ENCODE results near the gene ZCCHC14. TPM values are rescaled to one million over a fixed set of nuclear protein-coding genes. Genes with fewer than 3 reads are reported as not detected.

The ZCCHC14 gene
- total and polyA plus RNA-seq, 2 of the 13 experiments (the other 11 are each of a cell fraction or from before 2014, with no cell fraction given): 12.4 to 12.5 TPM

GRCh38 chr16:87384162-87384874, 108.5 kb downstream of the ZCCHC14 start:
- in situ Hi-C loops (cut with HindIII; ENCODE audit: extremely low pct_ligation_motif_present, low pct_unique_long_range_greater_than_20kb): loop anchor here (25.0 kb wide), 1 partner anchor 478 kb away; the partner anchor contains the start of gene SLC7A5
- peak; percentile 35 for ATAC-seq
- Histone ChIP-seq H3K9ac (ENCODE audit: insufficient read depth, low read depth, low read length) (peak overlapping the region; percentile 100), H3K4me3 (replicated peaks in 1 of 3; ENCODE audit: insufficient read depth in 1 of 3, low read depth in 2 of 3, low read length in 3 of 3) (peak overlapping the region; percentile 78 to 100 (median 96)), H3K4me2 (ENCODE audit: low read depth, low read length) (peak overlapping the region; percentile 84), H4K20me1 (ENCODE audit: insufficient read depth, low read length) (peaks cover 28% of the 10 kb centered on the region), H3K4me1 (ENCODE audit: insufficient read depth, low read length) (peaks cover 54% of the 10 kb centered on the region), H3K36me3 (replicated peaks in 1 of 2; ENCODE audit: control insufficient read depth in 1 of 2, insufficient read depth in 2 of 2, low read length in 2 of 2) (peaks cover 0 to 6% of the 10 kb centered on the region in 2 experiments; a peak in 1 of 5 replicates), H3K79me2 (ENCODE audit: insufficient read depth, low read length) (peaks cover 43% of the 10 kb centered on the region), H3K27ac (ENCODE audit: extremely low read length, insufficient read depth, low read length) (peak overlapping the region; percentile 100), H2AFZ (ENCODE audit: low read length) (no peak overlapping the region), H3K27me3 (ENCODE audit: control insufficient read depth in 1 of 2, insufficient read depth in 2 of 2, low read length in 2 of 2) (no peaks in the 10 kb centered on the region; a peak in 1 of 5 replicates), H3K9me3 (ENCODE audit: low read length) (no peaks in the 10 kb centered on the region)
- DNase-seq (ENCODE audit: low spot score): no peak
- no peak for FAIRE-seq
- intact Hi-C loops (cut with micrococcal nuclease; ENCODE audit: unreplicated experiment): loop anchor here (2.0 to 10.0 kb wide), 3 partner anchors 68 to 470 kb away; partner anchors contain the start of gene C16orf95
- BruUV-seq (replicated peaks): no TSS peak
- ChIA-PET CTCF (ENCODE audit: low intra/inter-chr PET ratio, low total read pairs) (no interaction called here), POLR2A (interaction anchor here (0.7 to 14.0 kb wide), 20 partner anchors 10 to 1104 kb away, joined by 3 to 265 read pairs (median 6); partner anchors contain the start of genes C16orf95 and MAP1LC3B)
- under 1% methylated on average over 30 of the region's 64 CpGs for WGBS (ENCODE audit: low lambda C conversion rate)
- no peak for TF ChIP-seq HOXA7 (CRISPR knock-in tag; IDR thresholded peaks at IDR 0.05)
- peak; percentile 90 for TF ChIP-seq ZNF543 (CRISPR knock-in tag; IDR thresholded peaks at IDR 0.05)
- TF ChIP-seq HMG20B (CRISPR knock-in tag; conservative IDR thresholded peaks at IDR 0.05): no peak
- no peak for TF ChIP-seq IRF9 (CRISPR knock-in tag; IDR thresholded peaks at IDR 0.05; ENCODE audit: borderline replicate concordance)
- TF ChIP-seq, protein P1, sequence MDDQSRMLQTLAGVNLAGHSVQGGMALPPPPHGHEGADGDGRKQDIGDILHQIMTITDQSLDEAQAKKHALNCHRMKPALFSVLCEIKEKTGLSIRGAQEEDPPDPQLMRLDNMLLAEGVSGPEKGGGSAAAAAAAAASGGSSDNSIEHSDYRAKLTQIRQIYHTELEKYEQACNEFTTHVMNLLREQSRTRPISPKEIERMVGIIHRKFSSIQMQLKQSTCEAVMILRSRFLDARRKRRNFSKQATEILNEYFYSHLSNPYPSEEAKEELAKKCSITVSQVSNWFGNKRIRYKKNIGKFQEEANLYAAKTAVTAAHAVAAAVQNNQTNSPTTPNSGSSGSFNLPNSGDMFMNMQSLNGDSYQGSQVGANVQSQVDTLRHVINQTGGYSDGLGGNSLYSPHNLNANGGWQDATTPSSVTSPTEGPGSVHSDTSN (CRISPR knock-in tag; IDR thresholded peaks at IDR 0.05; ENCODE audit: borderline replicate concordance): no peak
- TF ChIP-seq ZNF724P (CRISPR knock-in tag; IDR thresholded peaks at IDR 0.05; ENCODE audit: borderline replicate concordance): peak; percentile 89
- no peak for TF ChIP-seq ZBTB1 (CRISPR knock-in tag; IDR thresholded peaks at IDR 0.05; ENCODE audit: borderline replicate concordance)
- no peak for TF ChIP-seq FOXP4 (CRISPR knock-in tag; IDR thresholded peaks at IDR 0.05)
- no peak for TF ChIP-seq SKI (IDR thresholded peaks at IDR 0.05; ENCODE audit: partially characterized antibody)
- no peak; the same call in none of the 2 replicates for TF ChIP-seq GATAD2A (CRISPR knock-in tag; IDR thresholded peaks at IDR 0.05)
- TF ChIP-seq ZMAT5 (CRISPR knock-in tag; IDR thresholded peaks at IDR 0.05; ENCODE audit: borderline replicate concordance, low read depth): no peak
- TF ChIP-seq DZIP1 (CRISPR knock-in tag; IDR thresholded peaks at IDR 0.05): peak; percentile 69
- TF ChIP-seq DNMT1 (CRISPR knock-in tag; IDR thresholded peaks at IDR 0.05): no peak; the same call in 1 of the 2 replicates
- no peak for TF ChIP-seq CHD2 (IDR thresholded peaks at IDR 0.05; ENCODE audit: low read depth, low read length)
- TF ChIP-seq ZIK1 (CRISPR knock-in tag; IDR thresholded peaks at IDR 0.05; ENCODE audit: borderline replicate concordance, low read depth): no peak
- no peak for TF ChIP-seq RELA (CRISPR knock-in tag; IDR thresholded peaks at IDR 0.05)

Measured in HepG2 (cell line).